HepG2 (cell line): ENCODE results near the gene MTR. TPM values are rescaled to one million over a fixed set of nuclear protein-coding genes. Genes with fewer than 3 reads are reported as not detected.

Experiments used
- MED8 ChIP-seq: sonication (generic); formaldehyde crosslinking; IDR thresholded peaks from 2 replicates; pipeline ENCODE4 v1.8.1; 2023; ENCODE audit warnings: mild to moderate bottlenecking, missing genetic modification reagents; ENCODE audit not compliant: insufficient replicate concordance
- SMAD9 ChIP-seq: sonication (generic); formaldehyde crosslinking; IDR thresholded peaks from 2 replicates; pipeline ENCODE4 v1.5.1; 2020; ENCODE audit warnings: mild to moderate bottlenecking, missing genetic modification reagents
- TOE1 ChIP-seq: sonication (generic); formaldehyde crosslinking; IDR thresholded peaks from 2 replicates; pipeline ENCODE4 v1.4.0; 2020; ENCODE audit warnings: mild to moderate bottlenecking, missing genetic modification reagents
- U2AF2 ChIP-seq: fragments of 200-400 bp; formaldehyde crosslinking; IDR thresholded peaks from 2 replicates; pipeline ENCODE4 v1.6.1; 2017; ENCODE audit warnings: low read depth, mild to moderate bottlenecking, low read length
- YY1 ChIP-seq: IDR thresholded peaks from 2 replicates; pipeline ENCODE4 v1.6.1; 2011; ENCODE audit warnings: low read length, low read depth, moderate library complexity, mild to moderate bottlenecking; ENCODE audit not compliant: insufficient read depth, insufficient replicate concordance
- ZHX2 ChIP-seq, 2 experiments: sonication (generic) in 1 of 2; formaldehyde crosslinking in 1 of 2; IDR thresholded peaks; 2 replicates each; pipeline versions ENCODE4 v1.6.1 to v1.9.0; 2014 to 2022; ENCODE audit warnings: antibody characterized with exemption in 1 of 2, borderline replicate concordance in 1 of 2, inconsistent platforms in 1 of 2, low read depth in 1 of 2, missing genetic modification reagents in 1 of 2
- ZNF317 ChIP-seq: sonication (generic); formaldehyde crosslinking; IDR thresholded peaks from 2 replicates; pipeline ENCODE4 v1.5.0; 2020; ENCODE audit warnings: mild to moderate bottlenecking, missing genetic modification reagents
- ZNF605 ChIP-seq: sonication (generic); formaldehyde crosslinking; IDR thresholded peaks from 2 replicates; pipeline ENCODE4 v1.8.0; 2022; ENCODE audit warnings: mild to moderate bottlenecking, missing genetic modification reagents
- polyA plus RNA-seq, 8 experiments: library from polyadenylated mRNA; depleted of rRNA in 3 of 8; stranded (reverse) in 7 of 8; unstranded in 1 of 8; fragments of >200 nt; fragmentation: Illumina TruSeq in 4 of 8; extraction: Trizol in 4 of 8; gene quantifications; 2 replicates each; pipeline versions ENCODE4 v1.2.1 to v1.2.3, GENCODE V29; 2011 to 2016; ENCODE audit warnings: low read depth in 4 of 8, missing spikeins in 1 of 8, mixed read lengths in 1 of 8; ENCODE audit not compliant: insufficient read depth in 1 of 8
- total RNA-seq, 5 experiments: library from RNA; depleted of rRNA; stranded (reverse); fragments of >200 nt; fragmentation: Illumina TruSeq; extraction: Trizol; gene quantifications; 2 replicates each; pipeline ENCODE4 v1.2.3, GENCODE V29; 2016; ENCODE audit warnings: low read depth in 1 of 5
- TF ChIP-seq, protein P1 (sequence below): sonication (generic); formaldehyde crosslinking; IDR thresholded peaks from 2 replicates; pipeline ENCODE4 v1.4.0; 2020; ENCODE audit warnings: missing genetic modification reagents
- TF ChIP-seq, protein P2 (sequence below): sonication (generic); formaldehyde crosslinking; IDR thresholded peaks from 2 replicates; pipeline ENCODE4 v1.4.0; 2020; ENCODE audit warnings: missing genetic modification reagents

The MTR gene
- total and polyA plus RNA-seq, 2 of the 13 experiments (the other 11 are each of a cell fraction or from before 2014, with no cell fraction given) = 16.3 to 36.1 TPM

- TF ChIP-seq, protein P1, sequence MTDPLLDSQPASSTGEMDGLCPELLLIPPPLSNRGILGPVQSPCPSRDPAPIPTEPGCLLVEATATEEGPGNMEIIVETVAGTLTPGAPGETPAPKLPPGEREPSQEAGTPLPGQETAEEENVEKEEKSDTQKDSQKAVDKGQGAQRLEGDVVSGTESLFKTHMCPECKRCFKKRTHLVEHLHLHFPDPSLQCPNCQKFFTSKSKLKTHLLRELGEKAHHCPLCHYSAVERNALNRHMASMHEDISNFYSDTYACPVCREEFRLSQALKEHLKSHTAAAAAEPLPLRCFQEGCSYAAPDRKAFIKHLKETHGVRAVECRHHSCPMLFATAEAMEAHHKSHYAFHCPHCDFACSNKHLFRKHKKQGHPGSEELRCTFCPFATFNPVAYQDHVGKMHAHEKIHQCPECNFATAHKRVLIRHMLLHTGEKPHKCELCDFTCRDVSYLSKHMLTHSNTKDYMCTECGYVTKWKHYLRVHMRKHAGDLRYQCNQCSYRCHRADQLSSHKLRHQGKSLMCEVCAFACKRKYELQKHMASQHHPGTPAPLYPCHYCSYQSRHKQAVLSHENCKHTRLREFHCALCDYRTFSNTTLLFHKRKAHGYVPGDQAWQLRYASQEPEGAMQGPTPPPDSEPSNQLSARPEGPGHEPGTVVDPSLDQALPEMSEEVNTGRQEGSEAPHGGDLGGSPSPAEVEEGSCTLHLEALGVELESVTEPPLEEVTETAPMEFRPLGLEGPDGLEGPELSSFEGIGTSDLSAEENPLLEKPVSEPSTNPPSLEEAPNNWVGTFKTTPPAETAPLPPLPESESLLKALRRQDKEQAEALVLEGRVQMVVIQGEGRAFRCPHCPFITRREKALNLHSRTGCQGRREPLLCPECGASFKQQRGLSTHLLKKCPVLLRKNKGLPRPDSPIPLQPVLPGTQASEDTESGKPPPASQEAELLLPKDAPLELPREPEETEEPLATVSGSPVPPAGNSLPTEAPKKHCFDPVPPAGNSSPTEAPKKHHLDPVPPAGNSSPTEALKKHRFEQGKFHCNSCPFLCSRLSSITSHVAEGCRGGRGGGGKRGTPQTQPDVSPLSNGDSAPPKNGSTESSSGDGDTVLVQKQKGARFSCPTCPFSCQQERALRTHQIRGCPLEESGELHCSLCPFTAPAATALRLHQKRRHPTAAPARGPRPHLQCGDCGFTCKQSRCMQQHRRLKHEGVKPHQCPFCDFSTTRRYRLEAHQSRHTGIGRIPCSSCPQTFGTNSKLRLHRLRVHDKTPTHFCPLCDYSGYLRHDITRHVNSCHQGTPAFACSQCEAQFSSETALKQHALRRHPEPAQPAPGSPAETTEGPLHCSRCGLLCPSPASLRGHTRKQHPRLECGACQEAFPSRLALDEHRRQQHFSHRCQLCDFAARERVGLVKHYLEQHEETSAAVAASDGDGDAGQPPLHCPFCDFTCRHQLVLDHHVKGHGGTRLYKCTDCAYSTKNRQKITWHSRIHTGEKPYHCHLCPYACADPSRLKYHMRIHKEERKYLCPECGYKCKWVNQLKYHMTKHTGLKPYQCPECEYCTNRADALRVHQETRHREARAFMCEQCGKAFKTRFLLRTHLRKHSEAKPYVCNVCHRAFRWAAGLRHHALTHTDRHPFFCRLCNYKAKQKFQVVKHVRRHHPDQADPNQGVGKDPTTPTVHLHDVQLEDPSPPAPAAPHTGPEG (CRISPR knock-in tag) = peak; percentile 68; the same call in 1 of the 2 replicates
- TF ChIP-seq TOE1 (CRISPR knock-in tag) = peak; percentile 54; the same call in 1 of the 2 replicates
- no peak; the same call in 1 of the 2 replicates for TF ChIP-seq SMAD9
- 0 out of 2 replicates have a peak, but pooled peaks have one; percentile 43 for TF ChIP-seq ZHX2 (IDR thresholded peaks at IDR 0.05; ENCODE audit: low read depth)
- no peak for TF ChIP-seq ZHX2 (CRISPR knock-in tag; IDR thresholded peaks at IDR 0.05; ENCODE audit: borderline replicate concordance)
- TF ChIP-seq, protein P2, sequence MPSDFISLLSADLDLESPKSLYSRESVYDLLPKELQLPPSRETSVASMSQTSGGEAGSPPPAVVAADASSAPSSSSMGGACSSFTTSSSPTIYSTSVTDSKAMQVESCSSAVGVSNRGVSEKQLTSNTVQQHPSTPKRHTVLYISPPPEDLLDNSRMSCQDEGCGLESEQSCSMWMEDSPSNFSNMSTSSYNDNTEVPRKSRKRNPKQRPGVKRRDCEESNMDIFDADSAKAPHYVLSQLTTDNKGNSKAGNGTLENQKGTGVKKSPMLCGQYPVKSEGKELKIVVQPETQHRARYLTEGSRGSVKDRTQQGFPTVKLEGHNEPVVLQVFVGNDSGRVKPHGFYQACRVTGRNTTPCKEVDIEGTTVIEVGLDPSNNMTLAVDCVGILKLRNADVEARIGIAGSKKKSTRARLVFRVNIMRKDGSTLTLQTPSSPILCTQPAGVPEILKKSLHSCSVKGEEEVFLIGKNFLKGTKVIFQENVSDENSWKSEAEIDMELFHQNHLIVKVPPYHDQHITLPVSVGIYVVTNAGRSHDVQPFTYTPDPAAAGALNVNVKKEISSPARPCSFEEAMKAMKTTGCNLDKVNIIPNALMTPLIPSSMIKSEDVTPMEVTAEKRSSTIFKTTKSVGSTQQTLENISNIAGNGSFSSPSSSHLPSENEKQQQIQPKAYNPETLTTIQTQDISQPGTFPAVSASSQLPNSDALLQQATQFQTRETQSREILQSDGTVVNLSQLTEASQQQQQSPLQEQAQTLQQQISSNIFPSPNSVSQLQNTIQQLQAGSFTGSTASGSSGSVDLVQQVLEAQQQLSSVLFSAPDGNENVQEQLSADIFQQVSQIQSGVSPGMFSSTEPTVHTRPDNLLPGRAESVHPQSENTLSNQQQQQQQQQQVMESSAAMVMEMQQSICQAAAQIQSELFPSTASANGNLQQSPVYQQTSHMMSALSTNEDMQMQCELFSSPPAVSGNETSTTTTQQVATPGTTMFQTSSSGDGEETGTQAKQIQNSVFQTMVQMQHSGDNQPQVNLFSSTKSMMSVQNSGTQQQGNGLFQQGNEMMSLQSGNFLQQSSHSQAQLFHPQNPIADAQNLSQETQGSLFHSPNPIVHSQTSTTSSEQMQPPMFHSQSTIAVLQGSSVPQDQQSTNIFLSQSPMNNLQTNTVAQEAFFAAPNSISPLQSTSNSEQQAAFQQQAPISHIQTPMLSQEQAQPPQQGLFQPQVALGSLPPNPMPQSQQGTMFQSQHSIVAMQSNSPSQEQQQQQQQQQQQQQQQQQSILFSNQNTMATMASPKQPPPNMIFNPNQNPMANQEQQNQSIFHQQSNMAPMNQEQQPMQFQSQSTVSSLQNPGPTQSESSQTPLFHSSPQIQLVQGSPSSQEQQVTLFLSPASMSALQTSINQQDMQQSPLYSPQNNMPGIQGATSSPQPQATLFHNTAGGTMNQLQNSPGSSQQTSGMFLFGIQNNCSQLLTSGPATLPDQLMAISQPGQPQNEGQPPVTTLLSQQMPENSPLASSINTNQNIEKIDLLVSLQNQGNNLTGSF (CRISPR knock-in tag) = peak; percentile 94
- TF ChIP-seq U2AF2 = 0 out of 2 replicates have a peak, but pooled peaks have one; percentile 20
- peak; percentile 78 for TF ChIP-seq YY1
- TF ChIP-seq ZNF317 = peak; percentile 72; the same call in 1 of the 2 replicates
- peak; percentile 57 for TF ChIP-seq MED8 (CRISPR knock-in tag)
- peak; percentile 98 for TF ChIP-seq ZNF605 (CRISPR knock-in tag)
Measured at GRCh38 chr1:236795035-236795756, at the start of gene MTR (continued).
